ENCODE data around the gene ERP27.
A peak's percentile ranks its signal among the peaks of the same experiment; 100 is the strongest.

The ERP27 gene

DNA sequence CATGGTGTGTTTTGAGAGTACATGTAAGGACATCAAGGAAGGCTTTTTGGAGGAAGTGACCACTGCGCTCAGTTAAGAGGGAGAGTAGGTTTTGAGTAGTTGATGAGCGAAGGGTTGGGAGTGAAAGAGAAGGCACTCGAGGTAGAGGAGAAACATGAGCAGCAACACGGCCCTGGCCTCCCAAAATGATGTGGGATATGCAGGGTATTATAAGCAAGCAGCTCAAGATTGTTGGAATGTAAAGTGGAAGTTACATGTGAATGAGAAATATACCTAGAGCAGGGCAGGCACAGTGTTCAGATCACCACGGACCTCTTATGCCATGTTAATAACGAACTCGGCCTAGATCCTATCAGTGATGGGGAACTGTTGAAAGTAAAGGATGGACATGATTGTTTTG is 25.2 kb upstream of the ERP27 start:
- no peaks in the 10 kb centered on the region for H3K27me3 Mint-ChIP-seq
- H3K4me3 Mint-ChIP-seq, result no peak overlapping the region
- H3K36me3 Mint-ChIP-seq, result peaks cover 11% of the 10 kb centered on the region
- peak overlapping the region; percentile 95 for H3K27ac Mint-ChIP-seq
- ATAC-seq, result no peak
- no peaks in the 10 kb centered on the region for H3K9me3 Mint-ChIP-seq
- H3K4me1 Mint-ChIP-seq, result peaks cover 39% of the 10 kb centered on the region

- Mint-ChIP-seq H3K4me3 (no peak overlapping the region), H3K27me3 (no peaks in the 10 kb centered on the region), H3K9me3 (no peaks in the 10 kb centered on the region), H3K27ac (peak overlapping the region; percentile 95), H3K36me3 (peaks cover 15% of the 10 kb centered on the region), H3K4me1 (peaks cover 46% of the 10 kb centered on the region)
- ATAC-seq, result no peak
Observed at GRCh38 chr12:14962797-14963196, 24.5 kb upstream of the ERP27 start.

GRCh38 chr12:14962153-14962539 is 23.8 kb upstream of the ERP27 start:
- no peaks in the 10 kb centered on the region for H3K27me3 Mint-ChIP-seq
- H3K36me3 Mint-ChIP-seq, result peaks cover 20% of the 10 kb centered on the region
- peak overlapping the region; percentile 99 for H3K4me3 Mint-ChIP-seq
- H3K27ac Mint-ChIP-seq, result peak overlapping the region; percentile 95
- H3K9me3 Mint-ChIP-seq, result no peaks in the 10 kb centered on the region
- ATAC-seq, result no peak
- H3K4me1 Mint-ChIP-seq, result peaks cover 52% of the 10 kb centered on the region

DNA sequence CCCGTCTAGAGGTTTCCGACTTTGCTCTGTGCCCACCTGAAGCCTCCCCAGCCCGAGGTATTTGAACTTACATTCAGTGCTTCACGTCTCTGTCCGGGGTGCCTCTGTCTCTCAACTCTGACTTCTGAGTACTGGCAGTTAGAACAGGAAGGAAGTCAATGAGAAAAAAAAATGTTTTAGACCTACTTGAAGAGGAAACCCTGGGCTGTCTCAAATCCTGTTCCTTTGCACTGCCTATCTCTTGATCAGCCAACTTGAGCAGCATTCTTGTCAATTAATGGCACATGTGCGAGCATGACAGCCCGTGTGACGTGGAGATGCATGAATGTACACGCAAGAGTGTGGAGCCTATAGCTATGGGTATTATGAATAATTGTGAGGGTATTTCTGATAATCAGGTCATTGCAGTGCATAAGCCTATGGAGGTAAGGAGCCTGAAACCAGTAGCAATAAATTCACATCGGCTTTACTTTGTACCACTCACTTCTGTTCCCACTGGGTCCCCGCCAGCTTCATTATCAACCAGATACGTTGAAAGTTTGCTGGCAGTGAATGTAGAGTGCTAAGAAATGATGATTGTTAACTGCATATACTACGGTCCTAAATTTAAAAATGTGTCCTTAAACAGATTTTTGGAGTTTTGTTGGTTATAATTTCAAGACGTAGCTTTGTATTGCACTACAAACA is 23.3 kb upstream of the ERP27 start, which contains the start of gene ARHGDIB:
Gene ARHGDIB, minus strand, starts transcription at position 136 of the 687 bp plus-strand sequence. CDS start 10,889 bp downstream, outside the sequence.
- peaks cover 58% of the 10 kb centered on the region for H3K4me1 Mint-ChIP-seq
- ATAC-seq, result peak; percentile 89
- no peaks in the 10 kb centered on the region for H3K9me3 Mint-ChIP-seq
- H3K27ac Mint-ChIP-seq, result peak within 1 kb of the TSS; percentile 95
- H3K36me3 Mint-ChIP-seq, result peaks cover 20% of the 10 kb centered on the region
- peak within 1 kb of the TSS; percentile 99 for H3K4me3 Mint-ChIP-seq
- no peaks in the 10 kb centered on the region for H3K27me3 Mint-ChIP-seq

DNA sequence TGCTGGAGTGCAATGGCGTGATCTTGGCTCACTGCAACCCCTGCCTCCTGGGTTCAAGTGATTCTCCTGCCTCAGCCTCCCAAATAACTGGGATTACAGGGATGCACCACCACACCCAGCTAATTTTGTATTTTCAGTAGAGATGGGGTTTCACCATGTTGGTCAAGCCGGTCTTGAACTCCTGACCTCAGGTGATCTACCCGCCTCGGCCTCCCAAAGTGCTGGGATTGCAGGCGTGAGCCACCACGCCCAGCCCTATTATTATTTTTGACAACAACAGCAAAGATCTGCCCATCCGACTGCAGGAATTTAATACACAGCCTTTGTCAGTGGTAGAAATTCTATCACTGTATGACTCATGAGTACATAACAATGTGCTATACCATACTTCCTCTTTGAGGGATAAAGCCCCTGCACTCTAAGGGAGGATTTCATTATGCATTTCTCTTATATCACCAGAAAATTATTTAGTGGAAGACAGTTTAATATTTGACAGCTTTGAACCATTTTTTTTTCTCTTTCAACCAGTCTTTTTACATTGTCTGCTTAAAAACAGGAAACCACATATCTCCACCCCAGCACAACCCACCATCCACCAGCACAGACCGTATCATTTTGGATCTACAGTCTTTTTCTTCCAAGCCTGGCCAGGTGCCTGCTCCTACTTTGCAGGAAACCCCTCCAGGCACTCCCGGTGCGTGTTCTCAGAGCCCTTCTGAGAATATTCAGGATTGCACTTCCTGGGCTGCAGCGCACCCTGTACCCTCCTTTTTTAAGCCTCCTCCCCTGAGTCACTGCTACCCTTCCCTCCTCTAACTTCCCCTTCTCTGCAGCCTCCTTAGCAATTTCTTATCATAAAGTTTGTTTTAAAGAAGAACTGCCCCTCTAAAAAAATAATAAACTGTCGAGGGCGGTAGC is 22.5 kb upstream of the ERP27 start:
- Mint-ChIP-seq H3K36me3 (peaks cover 20% of the 10 kb centered on the region), H3K4me1 (peaks cover 58% of the 10 kb centered on the region), H3K27ac (peak overlapping the region; percentile 95), H3K4me3 (peak overlapping the region; percentile 99), H3K27me3 (no peaks in the 10 kb centered on the region), H3K9me3 (no peaks in the 10 kb centered on the region)
- ATAC-seq, result peak; percentile 80

- Mint-ChIP-seq H3K27me3 (no peaks in the 10 kb centered on the region), H3K27ac (peak overlapping the region; percentile 95), H3K36me3 (peaks cover 20% of the 10 kb centered on the region), H3K4me1 (peaks cover 53% of the 10 kb centered on the region), H3K9me3 (no peaks in the 10 kb centered on the region), H3K4me3 (peak overlapping the region; percentile 99)
- no peak for ATAC-seq
Observed at GRCh38 chr12:14959916-14960496, 21.7 kb upstream of the ERP27 start.

- no peaks in the 10 kb centered on the region for H3K27me3 Mint-ChIP-seq
- H3K36me3 Mint-ChIP-seq, result peaks cover 20% of the 10 kb centered on the region
- peak; percentile 58 for ATAC-seq
- no peaks in the 10 kb centered on the region for H3K9me3 Mint-ChIP-seq
- peak overlapping the region; percentile 95 for H3K27ac Mint-ChIP-seq
- H3K4me1 Mint-ChIP-seq, result peaks cover 55% of the 10 kb centered on the region
- H3K4me3 Mint-ChIP-seq, result peak overlapping the region; percentile 99
Observed at GRCh38 chr12:14959463-14959862, 21.1 kb upstream of the ERP27 start.

DNA sequence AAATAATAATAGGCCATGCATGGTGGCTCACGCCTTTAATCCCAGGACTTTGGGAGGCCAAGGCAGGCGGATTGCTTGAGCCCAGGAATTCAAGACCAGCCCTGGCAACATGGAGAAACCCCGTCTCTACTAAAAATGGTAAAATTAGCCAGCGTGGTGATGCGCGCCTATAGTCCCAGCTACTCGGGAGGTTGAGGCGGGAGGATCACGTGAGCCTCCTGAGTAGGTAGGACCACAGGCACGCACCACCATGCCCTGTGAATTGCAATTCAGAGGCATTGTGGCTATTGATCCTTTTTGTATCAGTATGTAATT is 20.7 kb upstream of the ERP27 start:
- no peaks in the 10 kb centered on the region for H3K9me3 Mint-ChIP-seq
- peaks cover 56% of the 10 kb centered on the region for H3K4me1 Mint-ChIP-seq
- H3K4me3 Mint-ChIP-seq, result peak overlapping the region; percentile 99
- no peak for ATAC-seq
- peak overlapping the region; percentile 95 for H3K27ac Mint-ChIP-seq
- peaks cover 20% of the 10 kb centered on the region for H3K36me3 Mint-ChIP-seq
- H3K27me3 Mint-ChIP-seq, result no peaks in the 10 kb centered on the region

- Mint-ChIP-seq H3K27ac (peak overlapping the region; percentile 95), H3K27me3 (no peaks in the 10 kb centered on the region), H3K4me1 (peaks cover 56% of the 10 kb centered on the region), H3K4me3 (peak overlapping the region; percentile 99), H3K36me3 (peaks cover 20% of the 10 kb centered on the region), H3K9me3 (no peaks in the 10 kb centered on the region)
- no peak for ATAC-seq
Observed at GRCh38 chr12:14958361-14959125, 20.2 kb upstream of the ERP27 start.

- Mint-ChIP-seq H3K4me3 (peak overlapping the region; percentile 99), H3K4me1 (peaks cover 56% of the 10 kb centered on the region), H3K9me3 (no peaks in the 10 kb centered on the region), H3K27me3 (no peaks in the 10 kb centered on the region), H3K36me3 (peaks cover 20% of the 10 kb centered on the region), H3K27ac (peak overlapping the region; percentile 95)
- no peak for ATAC-seq
Observed at GRCh38 chr12:14957551-14958168, 19.3 kb upstream of the ERP27 start.

DNA sequence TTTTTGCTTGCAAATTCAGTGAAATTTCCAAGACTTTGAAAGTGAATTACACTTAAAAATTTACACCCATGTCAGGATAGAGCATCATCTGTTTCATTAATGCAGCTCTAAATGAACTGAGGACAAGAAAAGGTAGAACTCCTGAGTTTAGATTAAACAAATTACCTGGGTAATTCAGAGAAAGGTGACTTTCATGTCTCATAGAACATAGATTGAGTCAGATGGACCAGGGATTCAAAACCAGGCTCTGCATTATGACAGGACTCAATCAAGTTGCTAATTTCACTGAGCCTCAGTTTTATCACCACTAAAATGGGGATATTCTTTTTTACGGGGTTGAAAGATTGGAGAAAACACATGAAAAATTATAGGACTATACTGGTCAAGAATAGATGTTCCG is 18.6 kb upstream of the ERP27 start:
- no peak for ATAC-seq
- no peaks in the 10 kb centered on the region for H3K9me3 Mint-ChIP-seq
- H3K4me1 Mint-ChIP-seq, result peaks cover 62% of the 10 kb centered on the region
- no peaks in the 10 kb centered on the region for H3K27me3 Mint-ChIP-seq
- H3K4me3 Mint-ChIP-seq, result peak overlapping the region; percentile 30
- peak overlapping the region; percentile 95 for H3K27ac Mint-ChIP-seq
- H3K36me3 Mint-ChIP-seq, result peaks cover 20% of the 10 kb centered on the region

- Mint-ChIP-seq H3K9me3 (no peaks in the 10 kb centered on the region), H3K27me3 (no peaks in the 10 kb centered on the region), H3K36me3 (peaks cover 26% of the 10 kb centered on the region), H3K27ac (peak overlapping the region; percentile 95), H3K4me3 (peak overlapping the region; percentile 51), H3K4me1 (peaks cover 68% of the 10 kb centered on the region)
- peak; percentile 63 for ATAC-seq
Observed at GRCh38 chr12:14956024-14956891, 17.9 kb upstream of the ERP27 start.

DNA sequence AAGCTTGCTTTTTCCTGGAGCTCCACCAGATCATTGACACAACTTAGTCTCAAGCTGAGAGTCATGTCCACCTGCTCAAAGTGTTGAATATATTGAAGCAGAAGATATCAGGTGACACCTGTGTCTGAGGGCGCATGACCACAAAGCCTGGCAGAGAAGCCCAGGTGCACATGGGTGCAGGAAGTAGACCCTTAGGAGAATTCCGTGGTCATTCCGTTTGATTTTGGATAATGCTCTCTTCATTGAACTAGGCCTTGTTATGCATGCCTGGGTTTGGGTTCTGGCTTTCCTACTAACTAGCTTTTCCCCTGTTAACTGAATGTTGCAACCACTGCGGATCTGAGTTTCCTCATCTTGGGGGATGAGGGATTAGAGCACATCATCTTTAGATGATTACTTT is 15.9 kb upstream of the ERP27 start:
- H3K4me3 Mint-ChIP-seq, result peak overlapping the region; percentile 45
- H3K4me1 Mint-ChIP-seq, result peaks cover 83% of the 10 kb centered on the region
- no peaks in the 10 kb centered on the region for H3K9me3 Mint-ChIP-seq
- no peak for ATAC-seq
- H3K36me3 Mint-ChIP-seq, result peaks cover 36% of the 10 kb centered on the region
- H3K27me3 Mint-ChIP-seq, result no peaks in the 10 kb centered on the region
- H3K27ac Mint-ChIP-seq, result peak overlapping the region; percentile 81

GRCh38 chr12:14953752-14954151 is 15.4 kb upstream of the ERP27 start:
- H3K4me1 Mint-ChIP-seq, result peaks cover 83% of the 10 kb centered on the region
- no peaks in the 10 kb centered on the region for H3K9me3 Mint-ChIP-seq
- H3K27ac Mint-ChIP-seq, result peak overlapping the region; percentile 81
- no peaks in the 10 kb centered on the region for H3K27me3 Mint-ChIP-seq
- ATAC-seq, result no peak
- H3K4me3 Mint-ChIP-seq, result peak overlapping the region; percentile 45
- H3K36me3 Mint-ChIP-seq, result peaks cover 36% of the 10 kb centered on the region

Measured in stimulated activated memory B cell treated with anti-CD40 and anti-IgM and Interleukin-4, amounts not matched to agents 10 μg/mL and 1 μg/mL and 100 μg/mL, for 72 hours (primary cell).